ENCODE data around the gene EVC2. TPM values are rescaled to one million over a fixed set of nuclear protein-coding genes. Genes with fewer than 3 reads are reported as not detected.

EVC2 gene
- total and polyA plus RNA-seq, 2 of the 4 experiments (the other 2 are of a cell fraction), result 2.7 to 5.9 TPM

GRCh38 chr4:5701971-5702370 is 6.4 kb downstream of the EVC2 start:
- H3K27ac ChIP-seq (ENCODE audit: insufficient read depth, low read length), result no peak overlapping the region
- H3K36me3 ChIP-seq (ENCODE audit: control insufficient read depth, insufficient read depth, low read length), result peaks cover 24% of the 10 kb centered on the region
- intact Hi-C loops (cut with micrococcal nuclease), result no loop called here
- BruUV-seq (replicated peaks), result no TSS peak
- peaks cover 8% of the 10 kb centered on the region; the same call in 1 of the 2 replicates for H4K20me1 ChIP-seq (ENCODE audit: insufficient read depth, low read length)
- H2AFZ ChIP-seq (replicated peaks; ENCODE audit: low read length, poor library complexity), result no peak overlapping the region
- no peak overlapping the region for H3K14ac ChIP-seq (replicated peaks; ENCODE audit: low read depth, low read length)
- no peak overlapping the region for H2BK15ac ChIP-seq (ENCODE audit: low read depth, low read length)
- H2AK9ac ChIP-seq (replicated peaks; ENCODE audit: low read depth, low read length, poor library complexity), result no peak overlapping the region
- DNase-seq, result no peak
- peaks cover 18% of the 10 kb centered on the region for H3K9me1 ChIP-seq (ENCODE audit: insufficient read depth, low read length)
- no peak overlapping the region for H3K4me3 ChIP-seq (ENCODE audit: insufficient read depth, low read depth, low read length)
- POLR2A ChIA-PET (ENCODE audit: unreplicated experiment), result no interaction called here
- H2BK5ac ChIP-seq (ENCODE audit: low read depth, low read length, poor library complexity, severe bottlenecking), result no peak overlapping the region
- H2BK120ac ChIP-seq (ENCODE audit: low read depth, low read length), result no peak overlapping the region
- no peak for TF ChIP-seq RAD21 (IDR thresholded peaks at IDR 0.05; ENCODE audit: low read length)
- H3K4me2 ChIP-seq (ENCODE audit: low read depth, low read length), result no peak overlapping the region
- no peaks in the 10 kb centered on the region for H3K27me3 ChIP-seq (ENCODE audit: control insufficient read depth, insufficient read depth, low read length)
- CTCF ChIA-PET, result no interaction called here
- no peak overlapping the region for H4K5ac ChIP-seq (ENCODE audit: low read depth, low read length)
- no peak overlapping the region for H3K56ac ChIP-seq (ENCODE audit: extremely low read depth, insufficient read depth, low read length)
- H2BK20ac ChIP-seq (ENCODE audit: low read depth, low read length), result no peak overlapping the region
- H4K8ac ChIP-seq (ENCODE audit: low read depth in 2 of 2, low read length in 2 of 2), result no peak overlapping the region
- peaks cover 21 to 55% of the 10 kb centered on the region in 2 experiments for H3K79me1 ChIP-seq (ENCODE audit: low read depth in 1 of 2, low read length in 2 of 2)
- H4K91ac ChIP-seq (ENCODE audit: insufficient read depth, low read depth, low read length), result no peak overlapping the region
- no peaks in the 10 kb centered on the region for H3K9me3 ChIP-seq (ENCODE audit: control insufficient read depth, insufficient read depth, low read length)
- dilution Hi-C loops (cut with HindIII; ENCODE audit: low sequenced_read_pairs, unreplicated experiment), result no loop called here
- WGBS, 2 experiments (ENCODE audit: extremely low coverage in 2 of 2, insufficient read length in 1 of 2), result 92% methylated on average over 7 of the region's 8 CpGs; no CpG with 5 or more reads in 1 of the 2 experiments
- H2AK5ac ChIP-seq (ENCODE audit: low read depth, low read length), result no peak overlapping the region
- H3K9ac ChIP-seq (ENCODE audit: low read depth, low read length), result no peak overlapping the region
- in situ Hi-C loops (cut with MboI; ENCODE audit: low sequenced_read_pairs), result no loop called here
- no peak overlapping the region for H3K4ac ChIP-seq (ENCODE audit: low read depth, low read length)
- H3K18ac ChIP-seq (ENCODE audit: low read depth, low read length), result no peak overlapping the region
- ATAC-seq (ENCODE audit: low read depth), result no peak
- H3K4me1 ChIP-seq (ENCODE audit: control insufficient read depth, insufficient read depth, low read length), result peaks cover 2% of the 10 kb centered on the region; the same call in 1 of the 2 replicates
- H3K23ac ChIP-seq (ENCODE audit: low read depth, low read length), result no peak overlapping the region

Measured in IMR-90 (cell line).